ENCODE results near the gene IFRD2. TPM values are rescaled to one million over a fixed set of nuclear protein-coding genes. Genes with fewer than 3 reads are reported as not detected.
"Not testable (repeated sequence)": the region's sequence is repeated elsewhere in the genome, so short reads cannot be mapped to it uniquely, and the experiment has no call there.

Gene IFRD2
- total RNA-seq, 1 donor from 2014 or later, result 38.9 TPM

DNA sequence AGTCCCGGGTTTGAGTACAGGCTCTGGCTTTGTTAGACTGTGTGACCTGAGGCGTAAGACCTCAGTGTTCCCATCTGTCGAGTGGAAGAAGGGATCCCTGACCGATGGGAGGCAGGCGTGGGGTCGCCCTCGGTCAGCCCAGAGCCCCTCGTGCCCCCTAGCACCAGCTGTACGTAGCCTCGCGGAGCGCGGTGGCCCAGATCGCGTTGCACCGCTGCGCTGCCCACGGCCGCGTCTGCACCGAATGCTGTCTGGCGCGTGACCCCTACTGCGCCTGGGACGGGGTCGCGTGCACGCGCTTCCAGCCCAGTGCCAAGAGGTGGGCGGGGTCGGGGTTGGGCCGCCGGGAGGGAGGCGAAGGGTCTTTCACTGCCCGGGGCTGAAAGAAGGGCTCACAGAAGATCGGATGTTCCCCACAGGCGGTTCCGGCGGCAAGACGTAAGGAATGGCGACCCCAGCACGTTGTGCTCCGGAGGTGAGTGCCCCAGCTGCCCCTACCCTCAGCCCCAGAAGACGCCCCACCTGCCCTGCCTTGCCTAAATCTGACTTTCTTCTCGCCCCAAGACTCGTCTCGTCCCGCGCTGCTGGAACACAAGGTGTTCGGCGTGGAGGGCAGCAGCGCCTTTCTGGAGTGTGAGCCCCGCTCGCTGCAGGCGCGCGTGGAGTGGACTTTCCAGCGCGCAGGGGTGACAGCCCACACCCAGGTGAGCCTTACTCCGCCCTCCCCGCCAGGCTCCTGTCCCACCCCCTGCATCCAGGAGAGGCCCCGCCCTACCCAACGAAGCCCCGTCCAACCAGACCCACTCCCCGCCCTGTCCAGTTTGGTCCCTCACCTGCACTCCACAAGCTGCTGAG lies 16.9 kb downstream of the IFRD2 start:
- H3K36me3 Mint-ChIP-seq (ENCODE audit: low read depth), result no peaks in the 10 kb centered on the region
- no peaks in the 10 kb centered on the region for H3K9me3 Mint-ChIP-seq (ENCODE audit: low read depth)
- no peak overlapping the region for H3K27ac Mint-ChIP-seq (ENCODE audit: unreplicated experiment)
- no peak for DNase-seq (ENCODE audit: low spot score)
- TF ChIP-seq, protein P1, sequence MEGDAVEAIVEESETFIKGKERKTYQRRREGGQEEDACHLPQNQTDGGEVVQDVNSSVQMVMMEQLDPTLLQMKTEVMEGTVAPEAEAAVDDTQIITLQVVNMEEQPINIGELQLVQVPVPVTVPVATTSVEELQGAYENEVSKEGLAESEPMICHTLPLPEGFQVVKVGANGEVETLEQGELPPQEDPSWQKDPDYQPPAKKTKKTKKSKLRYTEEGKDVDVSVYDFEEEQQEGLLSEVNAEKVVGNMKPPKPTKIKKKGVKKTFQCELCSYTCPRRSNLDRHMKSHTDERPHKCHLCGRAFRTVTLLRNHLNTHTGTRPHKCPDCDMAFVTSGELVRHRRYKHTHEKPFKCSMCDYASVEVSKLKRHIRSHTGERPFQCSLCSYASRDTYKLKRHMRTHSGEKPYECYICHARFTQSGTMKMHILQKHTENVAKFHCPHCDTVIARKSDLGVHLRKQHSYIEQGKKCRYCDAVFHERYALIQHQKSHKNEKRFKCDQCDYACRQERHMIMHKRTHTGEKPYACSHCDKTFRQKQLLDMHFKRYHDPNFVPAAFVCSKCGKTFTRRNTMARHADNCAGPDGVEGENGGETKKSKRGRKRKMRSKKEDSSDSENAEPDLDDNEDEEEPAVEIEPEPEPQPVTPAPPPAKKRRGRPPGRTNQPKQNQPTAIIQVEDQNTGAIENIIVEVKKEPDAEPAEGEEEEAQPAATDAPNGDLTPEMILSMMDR (IDR thresholded peaks at IDR 0.05), result no peak
- H3K4me1 Mint-ChIP-seq (ENCODE audit: low read depth), result peaks cover 10% of the 10 kb centered on the region
- H3K27me3 Mint-ChIP-seq (ENCODE audit: low read depth), result peaks cover 11% of the 10 kb centered on the region
- no peak overlapping the region for H3K4me3 Mint-ChIP-seq (ENCODE audit: unreplicated experiment)

DNA sequence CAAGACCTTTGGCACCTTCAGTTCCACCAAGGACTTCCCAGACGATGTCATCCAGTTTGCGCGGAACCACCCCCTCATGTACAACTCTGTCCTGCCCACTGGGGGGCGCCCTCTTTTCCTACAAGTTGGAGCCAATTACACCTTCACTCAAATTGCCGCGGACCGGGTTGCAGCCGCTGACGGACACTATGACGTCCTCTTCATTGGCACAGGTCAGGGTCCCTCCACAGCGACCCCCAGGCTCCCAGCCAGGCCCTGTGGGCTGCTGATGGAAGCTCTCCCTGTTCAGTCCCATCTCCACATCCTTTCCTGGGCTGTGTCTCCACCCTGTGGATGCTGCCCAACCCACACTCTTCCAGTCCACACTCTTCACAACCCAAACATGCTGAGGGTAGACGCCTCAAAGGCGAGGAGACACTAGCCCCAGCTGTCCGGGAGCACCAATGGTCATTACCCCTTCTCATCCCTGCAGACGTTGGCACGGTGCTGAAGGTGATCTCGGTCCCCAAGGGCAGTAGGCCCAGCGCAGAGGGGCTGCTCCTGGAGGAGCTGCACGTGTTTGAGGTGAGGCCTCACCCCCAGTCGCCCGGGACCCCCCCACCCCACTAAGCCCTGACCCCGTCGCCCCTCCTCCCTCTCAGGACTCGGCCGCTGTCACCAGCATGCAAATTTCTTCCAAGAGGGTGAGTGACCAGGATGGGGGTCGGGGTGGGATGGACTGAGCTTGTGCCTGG lies 17.7 kb downstream of the IFRD2 start:
- no peaks in the 10 kb centered on the region for H3K36me3 Mint-ChIP-seq (ENCODE audit: low read depth)
- no peak overlapping the region for H3K27ac Mint-ChIP-seq (ENCODE audit: unreplicated experiment)
- no peak for DNase-seq (ENCODE audit: low spot score)
- peaks cover 11% of the 10 kb centered on the region for H3K27me3 Mint-ChIP-seq (ENCODE audit: low read depth)
- no peak overlapping the region for H3K4me3 Mint-ChIP-seq (ENCODE audit: unreplicated experiment)
- TF ChIP-seq, protein P1 (IDR thresholded peaks at IDR 0.05), result peak; percentile 85
- no peaks in the 10 kb centered on the region for H3K9me3 Mint-ChIP-seq (ENCODE audit: low read depth)
- H3K4me1 Mint-ChIP-seq (ENCODE audit: low read depth), result peaks cover 17% of the 10 kb centered on the region

DNA sequence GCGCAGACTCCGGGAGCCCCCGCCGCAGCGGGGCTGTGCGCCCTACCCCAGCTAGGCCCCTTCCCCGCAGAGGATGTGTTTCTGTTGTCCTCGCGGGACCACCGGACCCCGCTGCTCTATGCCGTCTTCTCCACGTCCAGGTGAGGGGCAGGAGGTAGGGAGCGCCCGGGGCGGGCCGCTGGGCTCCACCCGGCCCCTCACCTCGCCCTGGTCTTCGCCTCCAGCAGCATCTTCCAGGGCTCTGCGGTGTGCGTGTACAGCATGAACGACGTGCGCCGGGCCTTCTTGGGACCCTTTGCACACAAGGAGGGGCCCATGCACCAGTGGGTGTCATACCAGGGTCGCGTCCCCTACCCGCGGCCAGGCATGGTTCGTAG lies 18.6 kb downstream of the IFRD2 start:
- Mint-ChIP-seq H3K4me3 (ENCODE audit: unreplicated experiment) (no peak overlapping the region), H3K9me3 (ENCODE audit: low read depth) (no peaks in the 10 kb centered on the region)

DNA sequence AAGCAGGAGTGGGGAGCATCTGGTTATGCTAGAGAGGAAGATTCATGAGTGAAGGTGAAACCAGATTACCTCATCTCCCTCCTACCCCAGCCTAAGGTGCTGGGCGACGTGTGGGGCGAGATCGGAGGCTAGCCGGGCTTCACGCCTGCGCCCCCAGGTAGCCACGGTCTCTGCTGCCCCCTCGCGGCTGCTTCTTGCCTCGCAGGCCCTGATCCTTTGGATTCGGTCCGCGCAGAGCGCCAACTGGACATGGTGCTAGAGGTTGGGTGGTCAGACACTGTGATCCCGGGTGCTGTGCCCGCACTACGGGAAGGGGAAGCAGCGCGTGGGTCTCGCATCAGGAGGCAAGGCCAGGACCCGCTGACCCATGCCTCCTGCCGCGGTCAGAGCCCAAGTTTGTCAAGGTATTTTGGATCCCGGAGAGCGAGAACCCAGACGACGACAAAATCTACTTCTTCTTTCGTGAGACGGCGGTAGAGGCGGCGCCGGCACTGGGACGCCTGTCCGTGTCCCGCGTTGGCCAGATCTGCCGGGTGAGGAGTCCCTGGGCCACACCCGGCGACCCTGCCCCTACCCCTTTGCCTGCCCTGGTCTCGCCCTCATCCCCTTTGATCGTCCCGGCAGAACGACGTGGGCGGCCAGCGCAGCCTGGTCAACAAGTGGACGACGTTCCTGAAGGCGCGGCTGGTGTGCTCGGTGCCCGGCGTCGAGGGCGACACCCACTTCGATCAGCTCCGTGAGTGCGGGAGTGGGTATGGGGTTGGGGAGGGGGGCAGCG lies 19.1 kb downstream of the IFRD2 start:
- Mint-ChIP-seq H3K27me3 (ENCODE audit: low read depth) (peaks cover 11% of the 10 kb centered on the region), H3K4me3 (ENCODE audit: unreplicated experiment) (peak overlapping the region; percentile 62), H3K36me3 (ENCODE audit: low read depth) (no peaks in the 10 kb centered on the region), H3K4me1 (ENCODE audit: low read depth) (peaks cover 32% of the 10 kb centered on the region), H3K9me3 (ENCODE audit: low read depth) (no peaks in the 10 kb centered on the region), H3K27ac (ENCODE audit: unreplicated experiment) (no peak overlapping the region)
- no peak for DNase-seq (ENCODE audit: low spot score)
- TF ChIP-seq, protein P1 (IDR thresholded peaks at IDR 0.05), result peak; percentile 98

More for the DNA sequence above, 18.6 kb downstream of the IFRD2 start:
- Mint-ChIP-seq H3K27me3 (ENCODE audit: low read depth) (peaks cover 11% of the 10 kb centered on the region), H3K27ac (ENCODE audit: unreplicated experiment) (no peak overlapping the region), H3K4me1 (ENCODE audit: low read depth) (peaks cover 26% of the 10 kb centered on the region), H3K36me3 (ENCODE audit: low read depth) (no peaks in the 10 kb centered on the region)
- no peak for DNase-seq (ENCODE audit: low spot score)
- TF ChIP-seq, protein P1 (IDR thresholded peaks at IDR 0.05), result no peak

DNA sequence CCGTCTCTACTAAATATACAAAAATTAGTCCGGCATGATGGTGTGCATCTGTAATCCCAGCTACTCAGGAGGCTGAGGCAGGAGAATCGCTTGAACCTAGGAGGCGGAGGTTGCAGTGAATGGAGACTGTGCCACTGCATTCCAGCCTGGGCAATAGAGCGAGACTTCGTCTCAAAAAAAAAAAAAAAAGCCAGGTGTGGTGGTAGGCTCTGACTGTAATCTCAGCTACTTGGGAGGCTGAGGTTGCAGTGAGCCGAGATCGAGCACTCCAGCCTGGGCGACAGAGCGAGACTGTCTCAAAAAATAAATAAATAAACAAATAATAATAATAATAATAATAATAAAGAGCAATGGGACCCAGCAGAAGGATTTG lies 19.7 kb downstream of the IFRD2 start:
- not testable (repeated sequence) for H3K4me3 Mint-ChIP-seq (ENCODE audit: unreplicated experiment)

More for the DNA sequence above, 19.7 kb downstream of the IFRD2 start:
- peaks cover 37% of the 10 kb centered on the region for H3K4me1 Mint-ChIP-seq (ENCODE audit: low read depth)
- DNase-seq (ENCODE audit: low spot score); H3K36me3 Mint-ChIP-seq (ENCODE audit: low read depth); H3K9me3 Mint-ChIP-seq (ENCODE audit: low read depth); H3K27ac Mint-ChIP-seq (ENCODE audit: unreplicated experiment): not testable (repeated sequence)
- peaks cover 11% of the 10 kb centered on the region for H3K27me3 Mint-ChIP-seq (ENCODE audit: low read depth)

All from chondrocyte (in vitro differentiated cells).